GM12878 (cell line): ENCODE results near the gene TPGS2. TPM values are rescaled to one million over a fixed set of nuclear protein-coding genes. Genes with fewer than 3 reads are reported as not detected.

Source experiments
- ATAC-seq: fragments of 200-7000 bp; cut with Tn5 transposase; 3 replicates; pipeline ENCODE4 v1.9.1; 2020; ENCODE audit warnings: mild to moderate bottlenecking, moderate library complexity
- BruUV-seq: library from RNA; stranded (reverse); fragments of 400-500 nt; replicated peaks from 2 replicates; lab custom pipeline; 2021; lab: Mats Ljungman, UMichigan
- CTCF ChIA-PET: fragments of 300-600 bp; sonication (Branson Sonifier 250); formaldehyde crosslinking; extraction: SDS; loops from one replicate; lab custom pipeline; 2021; ENCODE audit warnings: inconsistent platforms; lab: Yijun Ruan, JAX
- POLR2A ChIA-PET: fragments of 350-600 bp; formaldehyde crosslinking; extraction: SDS; loops from one replicate; lab custom pipeline; 2021; ENCODE audit warnings: inconsistent platforms; lab: Charles Lee
- RAD21 ChIA-PET: fragments of 300-600 bp; sonication (Branson Sonifier 250); formaldehyde crosslinking; loops from one replicate; lab custom pipeline; 2023; ENCODE audit warnings: antibody characterized with exemption; ENCODE audit not compliant: unreplicated experiment; lab: Charles Lee
- SMC1A ChIA-PET: fragments of 300-600 bp; sonication (Branson Sonifier 250); formaldehyde crosslinking; loops from one replicate; lab custom pipeline; 2023; ENCODE audit not compliant: unreplicated experiment, uncharacterized antibody; lab: Charles Lee
- DNase-seq: peaks from one replicate; pipeline ENCODE4 v3.0.0-alpha.2; 2011; ENCODE audit warnings: low read depth, low spot score
- FAIRE-seq: peaks from 3 replicates; lab custom pipeline; 2011; peaks lifted over from hg19 to GRCh38; lab: Jason Lieb, UNC
- H2AFZ ChIP-seq: 2 replicates; pipeline ENCODE4 v1.6.0; 2011; ENCODE audit warnings: low read depth, low read length, control low read depth; ENCODE audit not compliant: control insufficient read depth
- H3K27ac ChIP-seq: 2 replicates; pipeline ENCODE4 v1.5.1; 2011; ENCODE audit warnings: control low read depth; ENCODE audit not compliant: control insufficient read depth, insufficient read depth
- H3K27me3 ChIP-seq, 2 experiments: replicated peaks in 1 of 2; 2 replicates each; pipeline versions ENCODE4 v1.6.0 to v1.6.1; 2011; ENCODE audit warnings: low read length in 1 of 2; ENCODE audit not compliant: control insufficient read depth in 2 of 2, insufficient read depth in 2 of 2
- H3K36me3 ChIP-seq, 2 experiments: 2 replicates each; pipeline ENCODE4 v1.5.1; 2011; ENCODE audit warnings: low read length in 1 of 2; ENCODE audit not compliant: control insufficient read depth in 2 of 2, insufficient read depth in 2 of 2
- H3K4me1 ChIP-seq: 2 replicates; pipeline ENCODE4 v1.6.1; 2011; ENCODE audit warnings: mild to moderate bottlenecking, low read length, moderate library complexity, mixed read lengths; ENCODE audit not compliant: control insufficient read depth, insufficient read depth
- H3K4me2 ChIP-seq: 2 replicates; pipeline ENCODE4 v1.6.0; 2011; ENCODE audit warnings: control low read depth; ENCODE audit not compliant: control insufficient read depth, insufficient read depth
- H3K4me3 ChIP-seq: fragments of 200-600 bp; sonication (generic); 2 replicates; pipeline ENCODE4 v1.5.1; 2016
- H3K79me2 ChIP-seq: 2 replicates; pipeline ENCODE4 v1.6.0; 2011; ENCODE audit warnings: low read length; ENCODE audit not compliant: control insufficient read depth, insufficient read depth
- H3K9ac ChIP-seq: 2 replicates; pipeline ENCODE4 v1.8.0; 2011; ENCODE audit warnings: low read length, control low read depth, mixed read lengths; ENCODE audit not compliant: control insufficient read depth, insufficient read depth
- H3K9me3 ChIP-seq: replicated peaks from 3 replicates; pipeline ENCODE4 v1.5.1; 2011; ENCODE audit warnings: mild to moderate bottlenecking, low read length; ENCODE audit not compliant: control insufficient read depth, insufficient read depth
- H4K20me1 ChIP-seq: 2 replicates; pipeline ENCODE4 v1.6.0; 2011; ENCODE audit not compliant: control insufficient read depth, insufficient read depth
- IKZF2 ChIP-seq, 2 experiments: fragments of 450-650 bp; IDR thresholded peaks; 2 replicates each; pipeline ENCODE4 v1.6.1; 2017; ENCODE audit warnings: mild to moderate bottlenecking in 2 of 2, moderate library complexity in 2 of 2
- MTA2 ChIP-seq: fragments of 450-650 bp; IDR thresholded peaks from 2 replicates; pipeline ENCODE4 v1.6.1; 2016; ENCODE audit warnings: low read depth, mild to moderate bottlenecking, moderate library complexity
- in situ Hi-C: fragments of 300-500 bp; cut with MboI; formaldehyde crosslinking; loops from 9 replicates; pipeline ENCODE4 v1.14.3; 2018; ENCODE audit warnings: mixed read lengths
- intact Hi-C: fragments of 100-400 bp; cut with micrococcal nuclease; formaldehyde crosslinking; loops from one replicate; pipeline ENCODE4 v1.14.2; 2022; ENCODE audit not compliant: unreplicated experiment
- polyA plus RNA-seq, 11 experiments: library from polyadenylated mRNA; depleted of rRNA in 4 of 11; unstranded in 6 of 11; stranded (reverse) in 5 of 11; fragments of >200 nt; fragmentation: Nextera tagmentation in 4 of 11; fragmentation: Illumina TruSeq in 1 of 11; extraction: Ambion mirVana in 4 of 11; extraction: Trizol in 1 of 11; gene quantifications; 1 replicate in 1 of 11; 2 replicates in 10 of 11; pipeline versions ENCODE4 v1.2.1 to v1.2.3, GENCODE V29; 2011 to 2016; ENCODE audit warnings: inconsistent platforms in 2 of 11, missing spikeins in 2 of 11, low read depth in 1 of 11
- total RNA-seq, 4 experiments: library from RNA; depleted of rRNA in 3 of 4; stranded (reverse); fragments of >200 nt in 3 of 4; fragmentation: Illumina TruSeq in 1 of 4; extraction: Trizol in 1 of 4; gene quantifications; 2 replicates each; pipeline versions ENCODE4 v1.2.1 to v1.2.3, GENCODE V29; 2013 to 2021
- TF ChIP-seq, protein P1 (sequence below): fragments of 150-350 bp; IDR thresholded peaks from 2 replicates; pipeline ENCODE4 v1.6.1; 2016; ENCODE audit warnings: low read depth, low read length

The TPGS2 gene
- total and polyA plus RNA-seq, 10 of the 15 experiments (the other 5 are each of a cell fraction or from before 2014, with no cell fraction given): 39.8 to 181 (median 88.9) TPM

DNA sequence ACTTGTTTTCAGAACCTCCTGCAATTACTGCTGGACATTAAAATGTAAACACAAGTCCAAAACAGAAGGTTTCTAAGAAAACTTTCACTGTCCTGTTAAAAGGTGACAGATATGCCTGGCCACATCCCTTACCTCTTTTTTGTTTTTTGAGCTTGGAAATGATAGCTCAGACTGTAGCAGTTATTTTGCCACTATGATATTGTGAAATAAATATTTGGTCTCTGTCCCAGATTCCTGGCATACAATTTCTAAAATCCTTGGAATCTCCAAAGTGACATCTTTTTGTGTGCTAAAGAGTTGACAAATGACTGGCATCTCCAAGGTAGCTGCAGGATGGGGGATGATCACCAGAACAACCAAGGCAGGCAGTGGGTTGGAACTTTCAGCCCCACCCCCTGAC, 16.8 kb downstream of the TPGS2 start:
- RAD21 ChIA-PET: no interaction called here
- Histone ChIP-seq H3K4me3 (no peak overlapping the region), H3K36me3 (peaks cover 5 to 6% of the 10 kb centered on the region in 2 experiments; a peak in 3 of 4 replicates), H2AFZ (no peak overlapping the region), H3K79me2 (no peaks in the 10 kb centered on the region), H3K9me3 (no peaks in the 10 kb centered on the region), H3K27ac (no peak overlapping the region), H3K9ac (no peak overlapping the region), H4K20me1 (no peaks in the 10 kb centered on the region), H3K27me3 (no peaks in the 10 kb centered on the region)
- CTCF ChIA-PET: interaction anchor here (1.2 to 8.3 kb wide), 3 partner anchors 14 to 123 kb away, joined by 3 to 68 read pairs (median 16); no protein-coding TSS in a partner anchor
- in situ Hi-C loops (loop anchor here (25.0 kb wide), 1 partner anchor 1225 kb away; the partner anchor contains the start of gene GALNT1), intact Hi-C loops (no loop called here)
- POLR2A ChIA-PET: interaction anchor here (0.6 to 1.1 kb wide), 2 partner anchors 9 to 15 kb away, joined by 3 to 6 read pairs; no protein-coding TSS in a partner anchor
- ATAC-seq: no peak
- no TSS peak for BruUV-seq
- TF ChIP-seq, protein P1, sequence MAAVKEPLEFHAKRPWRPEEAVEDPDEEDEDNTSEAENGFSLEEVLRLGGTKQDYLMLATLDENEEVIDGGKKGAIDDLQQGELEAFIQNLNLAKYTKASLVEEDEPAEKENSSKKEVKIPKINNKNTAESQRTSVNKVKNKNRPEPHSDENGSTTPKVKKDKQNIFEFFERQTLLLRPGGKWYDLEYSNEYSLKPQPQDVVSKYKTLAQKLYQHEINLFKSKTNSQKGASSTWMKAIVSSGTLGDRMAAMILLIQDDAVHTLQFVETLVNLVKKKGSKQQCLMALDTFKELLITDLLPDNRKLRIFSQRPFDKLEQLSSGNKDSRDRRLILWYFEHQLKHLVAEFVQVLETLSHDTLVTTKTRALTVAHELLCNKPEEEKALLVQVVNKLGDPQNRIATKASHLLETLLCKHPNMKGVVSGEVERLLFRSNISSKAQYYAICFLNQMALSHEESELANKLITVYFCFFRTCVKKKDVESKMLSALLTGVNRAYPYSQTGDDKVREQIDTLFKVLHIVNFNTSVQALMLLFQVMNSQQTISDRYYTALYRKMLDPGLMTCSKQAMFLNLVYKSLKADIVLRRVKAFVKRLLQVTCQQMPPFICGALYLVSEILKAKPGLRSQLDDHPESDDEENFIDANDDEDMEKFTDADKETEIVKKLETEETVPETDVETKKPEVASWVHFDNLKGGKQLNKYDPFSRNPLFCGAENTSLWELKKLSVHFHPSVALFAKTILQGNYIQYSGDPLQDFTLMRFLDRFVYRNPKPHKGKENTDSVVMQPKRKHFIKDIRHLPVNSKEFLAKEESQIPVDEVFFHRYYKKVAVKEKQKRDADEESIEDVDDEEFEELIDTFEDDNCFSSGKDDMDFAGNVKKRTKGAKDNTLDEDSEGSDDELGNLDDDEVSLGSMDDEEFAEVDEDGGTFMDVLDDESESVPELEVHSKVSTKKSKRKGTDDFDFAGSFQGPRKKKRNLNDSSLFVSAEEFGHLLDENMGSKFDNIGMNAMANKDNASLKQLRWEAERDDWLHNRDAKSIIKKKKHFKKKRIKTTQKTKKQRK: no peak
- TF ChIP-seq MTA2: no peak
- TF ChIP-seq IKZF2 (IDR thresholded peaks at IDR 0.05): no peak
- TF ChIP-seq, all 136 proteins: peak for 0
- H3K4me1 ChIP-seq: no peaks in the 10 kb centered on the region
- SMC1A ChIA-PET: interaction anchor here (1.7 to 2.6 kb wide), 2 partner anchors 17 to 124 kb away, joined by 6 to 11 read pairs; partner anchors contain the start of genes KIAA1328 and TPGS2
- DNase-seq (no peak), FAIRE-seq (no peak)
- H3K4me2 ChIP-seq: no peak overlapping the region
